KMS-11 (cell line): Measurements from ENCODE around the gene MAP4K2.
A peak's percentile ranks its signal among the peaks of the same experiment; 100 is the strongest.

Experiments
- H2AFZ ChIP-seq: fragments of 200-600 bp; sonication (generic); 2 replicates; pipeline ENCODE4 v1.6.1; 2016; ENCODE audit warnings: antibody characterized with exemption, mixed run types, low read depth
- H3K27ac ChIP-seq: fragments of 200-600 bp; sonication (generic); 2 replicates; pipeline ENCODE4 v1.6.1; 2016; ENCODE audit warnings: mild to moderate bottlenecking, mixed run types
- H3K27me3 ChIP-seq: fragments of 200-600 bp; sonication (generic); 2 replicates; pipeline ENCODE4 v1.6.1; 2017; ENCODE audit warnings: mild to moderate bottlenecking, low read depth, mixed run types, moderate library complexity; ENCODE audit not compliant: insufficient read depth
- H3K36me3 ChIP-seq: fragments of 200-600 bp; sonication (generic); 2 replicates; pipeline ENCODE4 v1.6.1; 2017; ENCODE audit warnings: mild to moderate bottlenecking, mixed run types; ENCODE audit not compliant: insufficient read depth
- H3K4me1 ChIP-seq: fragments of 200-600 bp; sonication (generic); 2 replicates; pipeline ENCODE4 v1.6.1; 2016; ENCODE audit warnings: mild to moderate bottlenecking, low read depth, mixed run types; ENCODE audit not compliant: poor library complexity, severe bottlenecking
- H3K4me2 ChIP-seq: fragments of 200-600 bp; sonication (generic); 2 replicates; pipeline ENCODE4 v1.7.0; 2016; ENCODE audit warnings: mild to moderate bottlenecking, mixed run types
- H3K4me3 ChIP-seq: fragments of 200-600 bp; sonication (generic); IDR thresholded peaks from 2 replicates; pipeline ENCODE4 v1.6.1; 2017; ENCODE audit warnings: low read depth, low read length, mixed read lengths; ENCODE audit not compliant: insufficient read depth
- H3K79me2 ChIP-seq: fragments of 200-600 bp; sonication (generic); 2 replicates; pipeline ENCODE4 v1.6.1; 2016; ENCODE audit warnings: low read depth, mixed run types; ENCODE audit not compliant: insufficient read depth
- H3K9ac ChIP-seq: fragments of 200-600 bp; sonication (generic); 2 replicates; pipeline ENCODE4 v1.6.1; 2016; ENCODE audit warnings: mild to moderate bottlenecking, mixed run types
- H4K20me1 ChIP-seq: fragments of 200-600 bp; sonication (generic); 2 replicates; pipeline ENCODE4 v1.6.1; 2016; ENCODE audit warnings: mild to moderate bottlenecking, mixed run types; ENCODE audit not compliant: insufficient read depth
- TF ChIP-seq, protein P1 (sequence below): fragments of 200-600 bp; sonication (generic); conservative IDR thresholded peaks from 2 replicates; pipeline ENCODE4 v1.6.1; 2017; ENCODE audit warnings: low read depth, mild to moderate bottlenecking, antibody characterized with exemption, low read length, moderate library complexity, mixed read lengths

Gene MAP4K2

DNA sequence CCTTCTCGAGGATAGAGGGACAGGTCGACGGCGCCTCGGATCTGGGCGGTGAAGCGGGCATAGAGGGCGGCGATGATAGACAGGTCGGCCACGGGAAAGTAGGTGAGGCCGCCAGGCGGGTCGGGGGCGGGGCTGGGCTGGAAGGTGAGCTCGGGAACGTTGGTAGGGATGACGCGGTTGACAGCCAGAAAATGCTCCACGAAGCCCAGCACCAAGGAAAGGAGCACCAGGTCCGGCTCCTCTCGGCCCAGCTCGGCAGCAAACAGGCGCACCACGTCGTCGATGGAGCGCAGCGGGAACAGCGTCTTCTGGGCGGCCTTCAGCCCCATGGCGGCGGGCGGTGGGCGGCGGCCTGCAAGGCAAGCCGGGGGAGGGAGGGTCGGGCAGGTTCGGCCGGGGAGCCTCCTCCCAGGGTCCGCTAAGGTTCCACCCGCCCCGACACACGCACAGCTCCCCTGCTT lies 6.8 kb upstream of the MAP4K2 start:
- TF ChIP-seq, protein P1, sequence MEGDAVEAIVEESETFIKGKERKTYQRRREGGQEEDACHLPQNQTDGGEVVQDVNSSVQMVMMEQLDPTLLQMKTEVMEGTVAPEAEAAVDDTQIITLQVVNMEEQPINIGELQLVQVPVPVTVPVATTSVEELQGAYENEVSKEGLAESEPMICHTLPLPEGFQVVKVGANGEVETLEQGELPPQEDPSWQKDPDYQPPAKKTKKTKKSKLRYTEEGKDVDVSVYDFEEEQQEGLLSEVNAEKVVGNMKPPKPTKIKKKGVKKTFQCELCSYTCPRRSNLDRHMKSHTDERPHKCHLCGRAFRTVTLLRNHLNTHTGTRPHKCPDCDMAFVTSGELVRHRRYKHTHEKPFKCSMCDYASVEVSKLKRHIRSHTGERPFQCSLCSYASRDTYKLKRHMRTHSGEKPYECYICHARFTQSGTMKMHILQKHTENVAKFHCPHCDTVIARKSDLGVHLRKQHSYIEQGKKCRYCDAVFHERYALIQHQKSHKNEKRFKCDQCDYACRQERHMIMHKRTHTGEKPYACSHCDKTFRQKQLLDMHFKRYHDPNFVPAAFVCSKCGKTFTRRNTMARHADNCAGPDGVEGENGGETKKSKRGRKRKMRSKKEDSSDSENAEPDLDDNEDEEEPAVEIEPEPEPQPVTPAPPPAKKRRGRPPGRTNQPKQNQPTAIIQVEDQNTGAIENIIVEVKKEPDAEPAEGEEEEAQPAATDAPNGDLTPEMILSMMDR = no peak
- Histone ChIP-seq H3K27me3 (no peaks in the 10 kb centered on the region), H2AFZ (peak overlapping the region; percentile 98), H3K36me3 (no peaks in the 10 kb centered on the region), H3K9ac (peak overlapping the region; percentile 52; the same call in 1 of the 2 replicates), H3K4me2 (peak overlapping the region; percentile 70; the same call in 1 of the 2 replicates), H3K79me2 (no peaks in the 10 kb centered on the region), H3K4me3 (peak overlapping the region; percentile 51), H3K27ac (no peak overlapping the region), H3K4me1 (no peaks in the 10 kb centered on the region), H4K20me1 (no peaks in the 10 kb centered on the region)

DNA sequence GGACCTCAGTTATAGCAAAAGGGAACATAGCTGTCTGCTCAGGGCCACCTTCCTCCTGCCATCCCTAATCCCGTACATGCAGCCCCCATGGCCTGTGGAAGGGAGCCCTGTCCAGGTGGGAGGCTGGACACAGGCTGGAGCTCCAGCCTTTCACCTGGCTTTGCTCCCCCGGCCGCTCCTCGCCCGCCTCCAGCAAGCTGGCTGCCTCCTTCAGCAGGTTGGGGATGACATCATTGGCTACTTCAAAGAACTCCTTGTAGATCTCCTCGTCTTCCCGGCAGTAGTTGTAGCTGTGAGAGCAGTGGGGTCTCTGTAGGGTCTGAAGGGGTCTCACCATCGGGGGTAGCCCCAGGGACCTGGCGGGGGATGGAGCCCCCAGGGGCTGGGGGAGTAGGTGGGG lies 2.5 kb upstream of the MAP4K2 start:
- no peaks in the 10 kb centered on the region for H3K27me3 ChIP-seq
- peaks cover 12% of the 10 kb centered on the region for H3K4me1 ChIP-seq
- no peak overlapping the region for H3K9ac ChIP-seq
- no peaks in the 10 kb centered on the region for H3K79me2 ChIP-seq
- no peaks in the 10 kb centered on the region for H3K36me3 ChIP-seq
- TF ChIP-seq, protein P1 = no peak
- no peak overlapping the region for H3K27ac ChIP-seq
- H2AFZ ChIP-seq = no peak overlapping the region
- no peaks in the 10 kb centered on the region for H4K20me1 ChIP-seq
- no peak overlapping the region for H3K4me3 ChIP-seq
- H3K4me2 ChIP-seq = no peak overlapping the region

DNA sequence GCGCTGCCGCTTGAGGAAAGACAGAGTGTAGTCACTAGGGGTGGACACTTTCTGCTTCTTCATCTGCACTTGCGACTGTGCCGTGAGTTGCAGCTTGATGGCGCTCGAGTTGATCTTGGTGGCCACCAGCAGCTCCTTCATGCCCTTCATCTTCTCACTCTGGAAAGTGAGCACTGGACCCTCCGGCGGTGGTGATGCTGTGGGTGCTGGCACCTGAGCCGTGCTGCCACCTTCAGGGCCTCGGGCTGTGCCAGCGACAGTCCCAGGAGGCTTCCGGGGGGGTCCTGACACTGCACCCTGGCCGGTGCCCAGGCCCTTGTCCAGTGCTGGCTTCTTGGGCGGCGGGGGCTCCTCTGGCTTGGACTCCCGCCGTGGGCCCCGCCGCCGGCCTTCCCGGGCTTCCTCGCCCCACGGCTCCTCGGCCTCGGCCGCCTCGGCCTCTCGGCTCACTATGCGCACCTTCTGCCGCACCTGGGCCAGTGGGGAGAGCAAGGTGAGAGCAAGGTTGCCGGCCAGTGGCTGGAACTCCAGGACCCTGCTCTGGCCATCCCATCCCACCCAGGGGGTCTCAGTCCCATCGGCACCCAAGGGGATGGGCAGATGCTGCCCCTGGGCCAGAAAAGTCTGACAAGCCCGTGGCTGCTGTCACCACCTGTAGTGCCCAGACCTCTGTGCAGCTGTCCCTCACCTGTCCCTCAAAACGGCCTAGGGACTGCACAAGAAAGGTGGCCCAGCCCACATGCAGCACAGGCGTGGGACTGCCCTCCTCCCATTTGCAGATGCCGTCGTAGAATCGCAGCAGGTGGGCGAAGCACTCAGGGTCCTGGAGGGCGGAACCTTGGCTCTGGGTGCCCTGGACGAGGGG lies 1.6 kb upstream of the MAP4K2 start:
- no peak overlapping the region for H3K27ac ChIP-seq
- no peaks in the 10 kb centered on the region for H3K36me3 ChIP-seq
- H2AFZ ChIP-seq = no peak overlapping the region
- TF ChIP-seq, protein P1 = no peak
- no peaks in the 10 kb centered on the region for H4K20me1 ChIP-seq
- H3K9ac ChIP-seq = no peak overlapping the region
- peak overlapping the region; percentile 69; the same call in 1 of the 2 replicates for H3K4me2 ChIP-seq
- peaks cover 12% of the 10 kb centered on the region for H3K4me1 ChIP-seq
- no peaks in the 10 kb centered on the region for H3K79me2 ChIP-seq
- H3K4me3 ChIP-seq = no peak overlapping the region
- H3K27me3 ChIP-seq = no peaks in the 10 kb centered on the region

DNA sequence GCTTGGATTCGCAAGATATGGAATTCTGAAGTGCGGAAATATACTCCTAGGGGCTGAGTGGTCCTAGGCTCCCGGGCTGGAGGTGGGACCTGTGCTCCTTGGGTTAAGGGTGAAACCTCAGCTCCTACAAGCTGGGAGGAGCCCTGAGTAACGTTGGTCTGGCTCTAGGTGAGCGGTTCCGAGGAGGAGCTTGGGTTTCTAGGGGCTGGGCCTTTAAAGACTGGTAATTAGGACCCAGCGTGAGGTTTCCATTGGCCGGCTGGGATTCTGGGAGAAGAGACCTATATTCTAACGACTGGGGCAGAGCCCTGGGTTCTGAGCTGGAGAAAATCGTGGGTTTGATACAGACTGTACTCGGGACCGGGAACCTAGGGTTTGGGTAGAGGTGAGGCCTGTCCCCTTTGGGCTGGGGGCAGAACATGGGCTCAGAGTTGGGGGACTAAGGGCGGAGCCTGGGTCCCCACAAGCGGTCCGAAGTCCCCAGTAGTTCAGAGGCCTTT lies 882 bp upstream of the MAP4K2 start:
- no peaks in the 10 kb centered on the region for H3K27me3 ChIP-seq
- H3K36me3 ChIP-seq = no peaks in the 10 kb centered on the region
- peaks cover 12% of the 10 kb centered on the region for H3K4me1 ChIP-seq
- H3K4me2 ChIP-seq = peak overlapping the region; percentile 69
- no peak overlapping the region; the same call in 1 of the 2 replicates for H3K9ac ChIP-seq
- TF ChIP-seq, protein P1 = no peak
- H2AFZ ChIP-seq = peak overlapping the region; percentile 44; the same call in 1 of the 2 replicates
- H3K79me2 ChIP-seq = no peaks in the 10 kb centered on the region
- no peak overlapping the region for H3K27ac ChIP-seq
- no peak overlapping the region for H3K4me3 ChIP-seq
- no peaks in the 10 kb centered on the region for H4K20me1 ChIP-seq
